ENCODE data around the gene CWC15.
"Not testable (repeated sequence)": the region's sequence is repeated elsewhere in the genome, so short reads cannot be mapped to it uniquely, and the experiment has no call there.

The CWC15 gene

DNA sequence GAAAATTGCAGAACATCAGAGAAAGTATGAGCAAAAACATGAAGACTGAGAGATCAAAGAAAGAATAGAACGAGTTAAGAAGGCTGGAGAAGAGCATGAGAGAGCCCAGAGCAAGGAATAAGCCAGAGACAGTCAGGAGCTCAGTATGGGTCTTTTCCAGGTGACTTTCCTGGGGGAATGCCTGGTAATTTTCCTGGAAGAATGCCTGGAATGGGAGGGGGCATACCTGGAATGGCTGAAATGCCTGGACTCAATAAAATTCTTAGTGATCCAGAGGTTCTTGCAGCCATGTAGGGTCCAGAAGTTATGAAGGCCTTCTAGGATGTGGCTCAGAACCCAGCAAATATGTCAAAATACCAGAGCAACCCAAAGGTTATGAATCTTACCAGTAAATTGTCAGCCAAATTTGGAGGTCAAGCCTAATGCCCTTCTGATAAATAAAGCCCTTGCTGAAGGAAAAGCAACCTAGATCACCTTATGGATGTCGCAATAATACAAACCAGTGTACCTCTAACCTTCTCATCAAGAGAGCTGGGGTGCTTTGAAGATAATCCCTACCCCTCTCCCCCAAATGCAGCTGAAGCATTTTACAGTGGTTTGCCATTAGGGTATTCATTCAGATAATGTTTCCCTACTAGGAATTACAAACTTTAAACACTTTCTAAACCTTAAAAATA is 59.5 kb downstream of the CWC15 start:
- DNase-seq (ENCODE audit: low read depth), result not testable (repeated sequence)

DNA sequence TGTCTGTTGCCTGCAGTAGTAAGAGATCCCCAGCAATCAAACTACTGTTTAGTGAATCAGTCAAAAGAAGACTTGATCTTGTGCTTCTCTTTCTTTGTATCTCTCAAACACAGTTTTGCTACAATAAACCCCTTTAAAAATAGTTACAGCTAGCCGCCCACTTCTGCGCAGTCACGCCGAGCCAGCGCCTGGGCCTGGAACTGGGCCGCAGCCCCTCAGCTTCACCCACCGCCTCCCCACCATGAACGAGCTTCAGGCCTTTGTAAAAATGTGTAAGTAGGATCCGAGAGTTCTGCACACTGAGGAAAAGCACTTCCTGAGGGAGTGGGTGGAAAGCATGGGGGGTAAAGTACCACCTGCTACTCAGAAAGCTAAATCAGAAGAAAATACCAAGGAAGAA is 60.5 kb downstream of the CWC15 start:
- DNase-seq (ENCODE audit: low read depth), result no peak

Data from non-pigmented ciliary epithelial cell (primary cell).